Epithelial cell of prostate (primary cell): ENCODE results near the gene RAPGEF3.
A peak's percentile ranks its signal among the peaks of the same experiment; 100 is the strongest.

ENCODE experiments used
- DNase-seq: peaks from one replicate; pipeline ENCODE4 v3.0.0-alpha.2; 2011; ENCODE audit warnings: low read depth, low spot score
- H3K27ac ChIP-seq: fragments of 450-650 bp; 2 replicates; pipeline ENCODE4 v1.5.1; 2017; ENCODE audit warnings: mild to moderate bottlenecking

Gene RAPGEF3

GRCh38 chr12:47705229-47705565 lies 53.5 kb downstream of the RAPGEF3 start:
- H3K27ac ChIP-seq: peak overlapping the region; percentile 35
- DNase-seq: no peak

GRCh38 chr12:47704719-47705118 lies 54.0 kb downstream of the RAPGEF3 start:
- DNase-seq: no peak
- H3K27ac ChIP-seq: no peak overlapping the region

GRCh38 chr12:47700263-47700662 lies 58.4 kb downstream of the RAPGEF3 start:
- no peak overlapping the region for H3K27ac ChIP-seq
- no peak for DNase-seq

- no peak for DNase-seq
- no peak overlapping the region for H3K27ac ChIP-seq
Observed at GRCh38 chr12:47698631-47699030, 60.0 kb downstream of the RAPGEF3 start.

DNA sequence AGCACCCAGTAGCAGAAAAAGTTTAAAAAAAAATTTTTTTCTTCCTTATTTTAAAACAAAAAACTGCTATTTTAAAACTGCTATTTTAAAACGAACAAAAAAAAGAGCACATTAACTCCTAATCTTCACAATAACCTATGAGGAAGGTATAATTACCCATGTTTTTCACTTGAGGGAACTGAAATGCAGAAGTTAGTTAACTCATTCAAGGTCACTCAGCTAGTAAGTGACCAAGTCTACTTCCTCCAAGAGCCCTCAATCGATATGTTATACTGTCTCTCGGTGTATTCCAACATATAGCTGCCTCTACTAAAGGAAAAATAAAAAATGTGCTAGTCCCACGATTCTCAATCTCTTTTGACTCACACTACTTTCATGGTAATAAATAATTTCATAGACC lies 60.6 kb downstream of the RAPGEF3 start:
- no peak overlapping the region for H3K27ac ChIP-seq
- DNase-seq: no peak

GRCh38 chr12:47689215-47689614 lies 69.5 kb downstream of the RAPGEF3 start:
- DNase-seq: no peak
- H3K27ac ChIP-seq: no peak overlapping the region

DNA sequence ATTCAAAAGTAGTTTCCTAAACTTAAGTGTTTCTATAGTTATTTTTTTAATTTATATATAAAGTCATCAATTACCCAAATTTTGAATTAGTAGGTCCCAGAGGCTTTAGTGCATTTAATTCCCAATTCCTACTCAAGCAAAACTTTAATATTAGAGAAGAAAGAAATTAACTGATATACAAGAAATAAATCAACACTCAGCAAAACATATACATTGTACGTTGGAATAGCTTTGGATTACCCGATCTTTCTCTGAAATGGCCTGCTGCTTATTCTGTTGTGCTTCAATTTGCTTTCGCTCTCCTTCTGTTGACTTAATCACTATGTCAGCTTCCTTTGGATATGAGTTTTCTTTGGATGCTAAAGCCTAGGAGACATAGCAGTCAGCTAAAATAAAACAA lies 71.0 kb downstream of the RAPGEF3 start:
- H3K27ac ChIP-seq: no peak overlapping the region
- no peak for DNase-seq

GRCh38 chr12:47686645-47687240 lies 71.9 kb downstream of the RAPGEF3 start:
- no peak for DNase-seq
- no peak overlapping the region for H3K27ac ChIP-seq
